ENCODE data around the gene SMOC1.

The SMOC1 gene

DNA sequence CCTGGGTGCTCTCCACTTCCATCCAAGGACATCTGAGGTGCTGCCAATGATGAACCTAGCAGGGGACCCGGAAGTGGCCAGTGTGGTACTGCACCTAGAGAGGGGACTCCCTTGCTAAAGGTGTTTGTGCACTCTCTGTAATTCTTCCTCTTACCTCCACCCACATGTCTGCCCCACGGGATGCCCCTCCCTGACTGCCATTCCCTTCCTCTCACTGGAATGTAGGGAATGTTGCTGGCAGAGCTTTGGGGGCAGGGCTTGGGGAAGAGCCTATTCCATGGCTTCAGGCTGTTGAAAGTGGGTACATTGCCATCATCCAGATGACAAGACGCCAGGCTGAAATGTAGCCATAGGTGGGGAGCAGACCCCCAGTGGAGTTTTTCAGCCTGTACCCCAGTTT lies 153.2 kb downstream of the SMOC1 start:
- no peaks in the 10 kb centered on the region for H3K27me3 ChIP-seq
- H3K36me3 ChIP-seq = no peaks in the 10 kb centered on the region
- H3K4me1 ChIP-seq (ENCODE audit: control insufficient read depth in 1 of 2, insufficient read depth in 1 of 2, low read depth in 1 of 2, low read length in 1 of 2) = no peaks in the 10 kb centered on the region
- TF ChIP-seq CTCF (IDR thresholded peaks at IDR 0.05) = no peak
- no peak overlapping the region for H3K27ac ChIP-seq
- H3K9me3 ChIP-seq = no peaks in the 10 kb centered on the region
- no peak overlapping the region for H3K4me3 ChIP-seq (ENCODE audit: low read depth in 1 of 2, low read length in 1 of 2)

- TF ChIP-seq CTCF (IDR thresholded peaks at IDR 0.05) = no peak
- Histone ChIP-seq H3K27ac (no peak overlapping the region), H3K4me1 (ENCODE audit: control insufficient read depth in 1 of 2, insufficient read depth in 1 of 2, low read depth in 1 of 2, low read length in 1 of 2) (no peaks in the 10 kb centered on the region), H3K27me3 (no peaks in the 10 kb centered on the region), H3K36me3 (no peaks in the 10 kb centered on the region), H3K9me3 (no peaks in the 10 kb centered on the region), H3K4me3 (ENCODE audit: low read depth in 1 of 2, low read length in 1 of 2) (no peak overlapping the region)
Observed at GRCh38 chr14:70033116-70033515, 153.9 kb downstream of the SMOC1 start.

DNA sequence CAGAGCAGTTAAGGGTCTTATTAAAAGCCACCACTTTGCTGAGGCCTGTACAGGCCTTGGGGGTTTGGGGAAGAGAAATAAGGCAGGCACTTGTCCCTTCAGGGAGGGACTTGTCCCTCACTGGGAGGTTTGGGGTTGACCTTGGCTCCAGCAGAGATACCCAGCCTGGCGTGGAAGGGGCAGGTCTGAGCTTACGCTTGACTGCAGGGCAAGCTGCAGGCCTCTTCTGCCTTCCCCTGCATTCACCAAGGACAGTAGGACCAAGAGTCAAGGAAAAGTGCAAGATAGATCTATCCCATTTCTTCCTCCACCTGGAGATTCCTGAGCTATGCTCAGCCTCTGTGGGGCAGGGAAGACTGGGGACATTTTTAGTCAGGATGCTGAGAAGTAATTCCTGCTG lies 154.3 kb downstream of the SMOC1 start:
- Histone ChIP-seq H3K27ac (no peak overlapping the region), H3K4me3 (ENCODE audit: low read depth in 1 of 2, low read length in 1 of 2) (no peak overlapping the region), H3K4me1 (ENCODE audit: control insufficient read depth in 1 of 2, insufficient read depth in 1 of 2, low read depth in 1 of 2, low read length in 1 of 2) (no peaks in the 10 kb centered on the region), H3K27me3 (no peaks in the 10 kb centered on the region), H3K9me3 (no peaks in the 10 kb centered on the region), H3K36me3 (no peaks in the 10 kb centered on the region)
- no peak for TF ChIP-seq CTCF (IDR thresholded peaks at IDR 0.05)

GRCh38 chr14:70034257-70034656 lies 155.0 kb downstream of the SMOC1 start:
- H3K4me3 ChIP-seq (ENCODE audit: low read depth in 1 of 2, low read length in 1 of 2) = no peak overlapping the region
- no peaks in the 10 kb centered on the region for H3K36me3 ChIP-seq
- TF ChIP-seq CTCF (IDR thresholded peaks at IDR 0.05) = no peak
- H3K9me3 ChIP-seq = no peaks in the 10 kb centered on the region
- H3K27ac ChIP-seq = no peak overlapping the region
- H3K27me3 ChIP-seq = no peaks in the 10 kb centered on the region
- no peaks in the 10 kb centered on the region for H3K4me1 ChIP-seq (ENCODE audit: control insufficient read depth in 1 of 2, insufficient read depth in 1 of 2, low read depth in 1 of 2, low read length in 1 of 2)

DNA sequence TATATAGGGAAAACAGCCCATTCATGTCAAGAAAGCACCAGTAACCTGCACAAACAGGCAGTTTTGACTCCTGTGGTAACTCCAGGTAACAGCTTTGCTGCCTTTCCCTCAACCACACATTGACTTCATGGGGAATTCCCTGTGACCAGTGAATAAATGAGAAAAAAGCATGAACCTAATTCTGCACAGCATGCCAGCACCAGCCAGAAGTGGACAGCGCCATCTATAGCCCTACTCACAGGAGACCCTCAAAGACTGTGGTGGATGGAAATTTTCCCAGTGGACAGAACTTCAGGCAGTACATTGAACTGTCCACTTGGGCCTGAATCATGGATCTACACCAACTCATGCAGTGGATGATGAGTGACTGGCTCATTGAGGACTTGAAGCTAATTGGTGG lies 157.4 kb downstream of the SMOC1 start:
- TF ChIP-seq CTCF (IDR thresholded peaks at IDR 0.05) = no peak
- Histone ChIP-seq H3K9me3 (no peaks in the 10 kb centered on the region), H3K27ac (no peak overlapping the region), H3K36me3 (no peaks in the 10 kb centered on the region), H3K4me3 (ENCODE audit: low read depth in 1 of 2, low read length in 1 of 2) (no peak overlapping the region), H3K4me1 (ENCODE audit: control insufficient read depth in 1 of 2, insufficient read depth in 1 of 2, low read depth in 1 of 2, low read length in 1 of 2) (no peaks in the 10 kb centered on the region), H3K27me3 (peaks cover 8% of the 10 kb centered on the region)

DNA sequence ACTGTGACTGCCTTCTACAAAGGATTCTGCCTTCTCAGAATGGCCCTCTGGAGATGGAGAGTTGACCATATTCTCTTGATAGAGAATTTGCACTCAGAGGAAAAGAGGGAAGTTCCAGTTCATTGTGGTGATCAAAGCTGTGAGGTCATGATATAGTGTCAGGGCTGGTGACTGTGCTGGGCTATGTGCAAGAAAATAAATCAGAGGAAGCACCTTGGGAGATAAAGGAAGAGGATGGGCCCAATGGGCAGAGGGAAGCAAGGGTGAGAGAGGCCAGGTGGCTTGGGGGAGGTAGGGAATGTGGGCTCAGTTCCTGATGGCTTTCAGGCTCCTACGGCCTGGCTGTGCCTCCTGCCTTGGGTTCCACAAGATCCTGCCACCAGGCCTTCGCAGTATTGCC lies 163.8 kb downstream of the SMOC1 start:
- Histone ChIP-seq H3K27ac (no peak overlapping the region), H3K27me3 (peaks cover 18% of the 10 kb centered on the region), H3K4me3 (ENCODE audit: low read depth in 1 of 2, low read length in 1 of 2) (no peak overlapping the region), H3K9me3 (no peaks in the 10 kb centered on the region), H3K36me3 (no peaks in the 10 kb centered on the region), H3K4me1 (ENCODE audit: control insufficient read depth in 1 of 2, insufficient read depth in 1 of 2, low read depth in 1 of 2, low read length in 1 of 2) (no peaks in the 10 kb centered on the region)
- no peak for TF ChIP-seq CTCF (IDR thresholded peaks at IDR 0.05)

Data from neutrophil (primary cell).